Stimulated activated CD4-positive, alpha-beta T cell treated with anti-CD3 and anti-CD28 coated beads, Interleukin-2, amount 100 ng/mL, for 48 hours (primary cell): ENCODE data around the gene CXCL14.
"Not testable (repeated sequence)": the region's sequence is repeated elsewhere in the genome, so short reads cannot be mapped to it uniquely, and the experiment has no call there.

Experiments
- DNase-seq, 2 donors: peaks; one replicate each; pipeline ENCODE4 v3.0.0-alpha.2; 2020

Gene CXCL14

DNA sequence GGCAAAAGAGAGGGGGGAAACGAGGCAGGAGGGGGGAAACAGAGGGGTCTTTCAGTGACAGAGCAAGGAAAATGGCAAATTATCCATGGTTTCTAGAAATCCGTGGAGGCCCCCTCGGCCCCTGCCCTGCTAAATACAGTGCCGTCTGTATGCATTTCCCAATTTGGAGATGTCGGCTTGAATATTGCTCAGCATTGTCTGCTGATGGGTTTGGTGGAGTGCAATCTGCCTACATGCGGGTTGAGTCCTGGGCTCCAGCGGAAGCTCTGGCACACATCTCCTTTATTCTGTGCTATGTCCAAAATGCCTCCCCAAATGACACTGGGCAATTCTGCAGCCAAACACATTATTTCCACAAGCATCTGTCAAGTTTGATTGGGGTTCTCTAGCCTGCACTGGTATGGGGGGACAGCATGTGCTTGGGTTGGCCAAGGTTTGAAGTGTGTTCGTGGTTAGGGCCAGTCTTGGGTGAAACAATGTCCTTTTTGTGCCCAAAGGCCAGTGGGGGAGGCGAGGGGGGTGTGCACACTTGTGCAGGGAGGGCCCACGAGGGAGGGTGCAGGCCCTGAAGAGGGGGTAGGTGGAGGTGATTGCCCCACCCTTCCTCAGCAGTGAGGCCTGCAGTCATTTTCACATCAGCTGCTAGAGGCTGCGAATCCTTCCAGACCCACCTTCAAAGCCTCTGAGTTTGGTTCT is 36.8 kb downstream of the CXCL14 start:
- no peak for DNase-seq

DNA sequence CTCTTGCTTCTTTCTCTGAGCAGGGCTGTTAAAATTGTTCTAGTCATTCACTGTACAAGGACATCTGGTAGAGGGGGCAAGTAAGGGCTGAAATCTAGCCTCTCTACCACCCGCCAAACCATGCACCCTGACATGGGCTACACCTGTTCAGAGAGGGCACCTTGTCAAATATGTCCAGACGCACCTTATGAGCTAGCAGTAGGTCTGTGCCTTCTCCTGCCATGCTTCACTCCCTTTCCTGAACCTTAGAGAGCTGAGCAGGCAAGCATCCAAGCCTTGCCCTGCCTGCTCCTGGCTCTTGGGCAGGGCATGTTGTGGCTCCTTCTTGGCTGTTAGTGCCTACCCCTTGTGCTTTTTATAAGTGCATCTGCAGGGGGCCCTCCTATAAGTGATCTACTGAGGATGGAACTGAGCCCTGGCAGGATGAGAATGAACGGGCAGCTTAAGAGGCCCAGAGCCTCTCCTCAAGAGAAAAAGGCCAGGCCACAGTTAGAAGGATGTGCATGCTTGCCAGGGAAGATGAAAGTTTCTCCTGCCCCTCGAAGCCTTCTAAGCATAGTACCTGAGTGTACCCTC is 39.3 kb downstream of the CXCL14 start:
- DNase-seq = no peak

DNA sequence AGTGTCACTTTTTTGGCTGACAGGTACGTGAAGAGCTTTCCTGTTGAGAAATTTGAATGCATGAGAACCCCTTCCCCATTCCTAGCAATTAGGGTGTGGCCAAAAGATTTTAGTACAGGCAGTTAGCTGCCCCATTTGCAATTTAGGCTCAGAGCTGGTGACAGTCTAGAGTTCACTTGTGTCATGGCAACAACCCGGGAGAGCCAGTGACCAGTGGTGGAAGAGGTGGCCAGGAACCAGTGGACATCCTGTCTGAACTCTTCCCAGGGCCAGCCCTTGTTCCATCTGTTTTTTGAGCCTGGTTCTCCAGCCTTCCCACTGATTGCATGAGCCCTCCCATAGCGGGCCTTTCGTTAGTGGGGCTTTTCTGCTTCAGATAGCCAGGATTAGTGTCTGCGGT is 40.5 kb downstream of the CXCL14 start:
- no peak for DNase-seq

DNA sequence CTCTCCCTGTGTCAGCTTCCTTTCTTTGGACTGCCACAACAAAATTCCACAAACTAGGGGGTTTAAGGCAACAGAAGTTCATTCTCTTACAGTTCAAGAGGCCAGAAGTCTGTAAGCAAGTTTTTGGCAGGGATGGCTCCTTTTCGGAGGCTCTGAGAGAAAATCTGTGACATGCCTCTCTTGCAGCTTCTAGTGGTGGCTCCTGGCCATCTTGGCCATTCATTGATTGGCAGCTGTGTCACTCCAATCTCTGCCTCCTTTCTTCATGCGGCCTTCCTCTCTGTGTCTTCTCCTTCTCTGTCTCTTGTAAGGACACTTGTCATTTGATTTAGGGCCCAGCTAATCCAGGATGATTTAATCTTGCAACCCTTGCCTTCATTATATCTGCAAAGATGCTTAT is 41.0 kb downstream of the CXCL14 start:
- no peak for DNase-seq

DNA sequence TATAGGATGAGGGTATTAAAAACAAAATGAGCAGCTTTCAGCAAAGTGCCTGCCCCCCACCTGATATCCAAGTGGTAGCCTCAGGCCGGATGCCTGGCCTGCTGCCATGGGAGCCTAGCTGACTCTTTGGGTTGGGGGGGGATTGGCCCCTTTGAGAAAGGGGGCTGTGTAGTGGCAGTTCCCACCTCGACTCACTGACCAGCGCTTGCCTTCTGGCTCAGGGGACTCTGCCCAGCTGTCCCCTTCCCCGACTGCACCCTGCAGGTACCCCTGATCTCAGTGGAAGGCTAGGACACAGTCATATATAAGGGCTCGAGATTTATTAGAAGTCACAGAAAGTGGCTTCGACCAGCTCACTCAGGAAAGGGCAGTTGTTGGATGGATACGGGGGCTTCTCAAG is 41.5 kb downstream of the CXCL14 start:
- no peak for DNase-seq

DNA sequence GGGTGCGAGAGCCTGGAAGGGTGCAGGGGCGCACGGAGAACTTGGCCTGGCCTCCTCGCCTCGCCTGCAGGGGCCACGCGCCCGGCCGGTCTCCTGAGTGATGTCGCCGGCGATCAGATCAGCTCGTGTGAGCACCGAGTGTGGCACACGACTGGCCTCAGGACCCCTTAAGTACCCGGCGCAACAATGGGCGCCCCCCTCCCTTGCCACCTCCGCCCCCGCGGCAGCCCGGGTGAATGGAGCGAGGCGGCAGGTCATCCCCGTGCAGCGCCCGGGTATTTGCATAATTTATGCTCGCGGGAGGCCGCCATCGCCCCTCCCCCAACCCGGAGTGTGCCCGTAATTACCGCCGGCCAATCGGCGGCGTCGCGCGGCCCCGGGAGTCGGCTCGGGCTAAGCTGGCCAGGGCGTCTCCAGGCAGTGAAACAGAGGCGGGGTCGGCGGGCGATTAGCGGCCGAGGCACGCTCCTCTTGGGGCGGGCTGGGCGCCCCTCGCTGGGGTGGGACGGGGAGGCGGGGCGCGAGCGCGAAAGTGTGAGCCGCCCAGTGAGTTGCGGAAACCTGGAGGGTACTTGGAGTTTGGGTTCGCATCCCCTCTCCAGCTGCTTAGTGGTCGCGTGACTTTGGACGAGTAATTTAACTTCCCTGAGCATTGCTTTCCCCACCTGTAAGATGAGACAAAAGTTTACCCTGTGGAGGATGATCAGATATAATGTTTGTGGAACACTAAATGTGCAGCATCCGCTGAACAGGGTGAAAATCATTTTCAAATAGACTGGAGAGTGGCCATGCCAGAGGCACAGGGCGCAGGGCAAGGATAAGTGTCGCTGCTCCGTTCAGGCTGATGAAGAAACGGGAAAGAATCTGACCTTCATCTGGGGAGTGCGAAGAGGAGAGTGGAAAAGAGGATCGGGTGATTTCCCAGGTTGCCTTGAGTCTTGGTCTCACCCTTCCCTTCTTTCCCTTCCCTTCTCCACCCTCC is 42.7 kb downstream of the CXCL14 start, which contains the start of gene NEUROG1:
NEUROG1 (minus strand) TSS at position 145 of the 982 bp plus-strand sequence. CDS start 274 bp downstream, outside the sequence.
- no peak for DNase-seq

DNA sequence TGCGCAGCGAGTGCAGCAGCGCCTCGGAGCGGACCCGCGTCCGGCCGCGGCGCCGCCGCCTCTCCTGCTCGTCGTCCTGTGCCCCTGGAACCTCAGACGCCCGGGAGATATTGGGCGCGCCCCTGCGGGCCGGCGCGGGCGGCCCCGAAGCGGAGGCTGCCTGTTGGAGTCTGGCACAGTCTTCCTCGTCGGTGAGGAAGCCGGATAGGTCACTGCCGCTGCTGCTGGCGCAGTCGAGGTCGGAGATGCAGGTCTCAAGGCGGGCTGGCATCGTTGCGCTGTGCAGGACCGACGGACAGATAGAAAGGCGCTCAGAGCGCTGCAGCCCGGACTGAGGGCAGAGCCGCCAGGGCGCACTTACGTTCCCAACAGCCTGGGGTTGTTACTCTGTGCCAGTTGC is 43.4 kb downstream of the CXCL14 start:
- DNase-seq = no peak

DNA sequence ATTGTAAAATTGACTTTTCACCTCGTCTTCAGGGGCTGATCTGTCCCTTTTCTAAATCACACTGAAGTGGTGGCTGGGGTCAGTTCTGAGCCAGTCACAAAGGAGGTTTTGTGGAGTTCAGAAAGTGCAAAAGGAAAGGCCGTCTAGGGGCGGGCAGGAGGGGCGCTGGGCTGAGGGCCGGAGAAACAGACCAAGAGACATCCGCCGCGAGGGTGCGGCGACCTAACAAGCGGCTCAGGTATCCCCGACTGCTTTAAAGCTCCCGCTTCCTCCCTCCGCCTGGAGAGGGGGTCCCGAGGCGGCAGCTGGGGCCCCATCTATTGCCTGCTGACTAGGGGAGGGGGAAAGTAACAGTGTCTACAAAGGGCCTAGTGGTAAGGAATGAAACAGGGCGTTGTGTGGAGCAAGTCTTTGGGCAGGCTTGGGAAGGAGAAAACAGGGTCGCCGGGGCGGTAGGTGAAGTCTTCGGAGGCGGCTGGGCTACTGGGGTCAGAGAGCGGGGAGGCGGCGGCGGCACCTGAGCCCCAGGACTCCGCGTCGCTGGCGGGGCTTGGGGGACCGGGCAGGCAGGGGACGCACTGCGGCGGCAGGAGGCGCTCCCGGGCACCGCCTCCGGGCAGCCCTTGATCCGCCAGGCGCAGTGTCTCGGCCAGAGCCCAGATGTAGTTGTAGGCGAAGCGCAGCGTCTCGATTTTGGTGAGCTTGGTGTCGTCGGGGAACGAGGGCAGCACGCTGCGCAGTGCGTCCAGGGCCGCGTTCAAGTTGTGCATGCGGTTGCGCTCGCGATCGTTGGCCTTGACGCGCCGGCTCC is 44.0 kb downstream of the CXCL14 start:
- no peak for DNase-seq

DNA sequence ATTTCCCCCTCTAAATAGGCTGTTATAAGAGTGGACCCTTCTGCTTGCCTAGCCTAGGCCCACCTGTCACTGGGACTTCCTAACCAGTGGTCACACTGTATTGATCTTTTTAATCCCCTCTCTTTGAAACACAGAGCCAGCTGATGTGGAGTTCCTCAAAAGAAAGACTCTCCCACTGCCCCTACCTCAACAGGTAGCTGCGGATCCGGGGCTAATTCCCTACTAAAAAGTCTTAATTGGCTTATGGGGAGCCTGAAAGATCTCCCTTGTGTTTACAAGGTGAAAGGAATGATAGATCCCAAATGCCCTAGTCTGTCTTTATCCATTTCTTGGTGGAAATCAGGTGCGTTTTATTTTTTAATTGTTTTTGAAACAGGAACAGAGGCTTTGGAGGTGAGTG is 45.0 kb downstream of the CXCL14 start:
- no peak for DNase-seq

DNA sequence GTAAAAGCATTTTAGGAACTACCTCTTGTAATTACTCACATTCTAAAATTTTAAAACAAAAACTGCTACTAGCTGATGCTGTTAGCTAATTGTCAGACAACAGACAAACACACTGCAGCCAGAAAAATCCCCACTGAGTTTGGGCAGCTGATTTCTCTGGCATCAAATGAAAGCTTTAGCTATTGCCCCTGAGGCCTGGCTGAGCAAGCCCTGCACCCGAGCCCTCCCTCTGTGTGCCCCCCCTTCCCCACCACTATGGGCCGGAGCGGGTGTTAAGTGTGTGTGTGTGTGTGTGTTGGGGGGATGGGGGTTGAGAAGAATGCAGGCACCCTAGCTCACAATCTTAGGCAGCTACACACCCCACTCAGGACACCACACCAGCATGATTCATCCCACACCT is 45.5 kb downstream of the CXCL14 start:
- no peak for DNase-seq

DNA sequence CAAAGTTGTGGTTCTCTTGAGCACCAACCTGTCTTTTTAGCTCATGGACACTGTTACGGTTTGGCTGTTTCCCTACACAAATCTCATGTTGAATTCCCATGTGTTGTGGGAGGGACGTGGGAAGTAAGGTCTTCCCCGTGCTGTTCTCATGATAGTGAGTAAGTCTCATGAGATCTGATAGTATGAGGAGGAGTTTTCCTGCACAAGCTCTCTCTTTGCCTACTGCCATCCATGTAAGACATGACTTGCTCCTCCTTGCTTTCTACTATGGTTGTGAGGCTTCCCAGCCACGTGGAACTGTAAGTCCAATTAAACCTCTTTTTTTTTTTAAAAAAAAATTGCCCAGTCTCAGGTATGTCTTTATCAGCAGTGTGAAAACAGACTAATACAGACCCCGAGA is 49.2 kb downstream of the CXCL14 start:
- DNase-seq = not testable (repeated sequence)

DNA sequence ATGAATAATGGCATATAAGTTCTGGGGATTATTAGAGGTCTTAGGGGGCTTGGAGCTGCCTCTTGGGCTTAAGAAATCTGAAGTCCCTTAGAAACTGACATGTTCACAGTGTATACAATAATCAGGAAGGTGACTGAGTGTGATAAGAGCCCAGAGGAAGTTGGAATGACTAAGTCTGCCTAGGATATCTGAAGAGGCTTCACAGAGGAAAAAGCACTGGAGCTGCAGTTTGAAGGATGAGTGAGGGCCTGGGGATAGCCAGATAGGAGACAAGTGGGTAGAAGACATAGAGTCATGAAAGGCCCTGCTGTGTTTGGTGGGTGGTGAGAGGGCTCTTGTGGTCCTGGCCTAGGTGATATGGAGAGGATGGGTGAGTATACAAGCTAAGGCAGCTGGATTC is 51.9 kb downstream of the CXCL14 start:
- no peak for DNase-seq

DNA sequence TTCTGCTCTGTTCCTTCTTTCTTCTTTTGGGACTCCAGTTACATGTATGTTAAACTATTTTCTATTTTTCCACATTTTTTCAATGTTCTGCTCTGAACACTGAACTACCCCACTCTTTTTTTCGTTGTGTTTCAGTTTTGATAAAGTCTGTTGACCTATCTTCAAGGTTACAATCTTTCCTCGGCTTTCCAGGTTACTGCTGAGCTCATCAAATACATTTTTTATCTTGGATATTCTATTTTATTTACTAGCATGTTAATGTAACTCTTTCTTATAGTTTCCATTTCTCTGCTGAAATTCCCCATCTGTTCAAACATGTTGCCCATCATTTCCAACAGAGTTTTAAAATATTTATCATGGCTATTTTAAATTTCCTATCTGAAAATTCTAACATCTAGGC is 56.8 kb downstream of the CXCL14 start:
- DNase-seq = no peak
